GM23248 (cell line): Measurements from ENCODE around the gene BEST3.

Source experiments
- EZH2 ChIP-seq: fragments of 200-600 bp; sonication (generic); IDR thresholded peaks from 2 replicates; pipeline ENCODE4 v1.6.1; 2018; ENCODE audit warnings: antibody characterized with exemption, mild to moderate bottlenecking; ENCODE audit not compliant: insufficient read depth, poor library complexity, severe bottlenecking
- EZH2phosphoT487 ChIP-seq: fragments of 200-600 bp; sonication (generic); IDR thresholded peaks from 2 replicates; pipeline ENCODE4 v1.6.1; 2018; ENCODE audit warnings: antibody characterized with exemption, moderate library complexity, mild to moderate bottlenecking, low read depth; ENCODE audit not compliant: insufficient read depth

DNA sequence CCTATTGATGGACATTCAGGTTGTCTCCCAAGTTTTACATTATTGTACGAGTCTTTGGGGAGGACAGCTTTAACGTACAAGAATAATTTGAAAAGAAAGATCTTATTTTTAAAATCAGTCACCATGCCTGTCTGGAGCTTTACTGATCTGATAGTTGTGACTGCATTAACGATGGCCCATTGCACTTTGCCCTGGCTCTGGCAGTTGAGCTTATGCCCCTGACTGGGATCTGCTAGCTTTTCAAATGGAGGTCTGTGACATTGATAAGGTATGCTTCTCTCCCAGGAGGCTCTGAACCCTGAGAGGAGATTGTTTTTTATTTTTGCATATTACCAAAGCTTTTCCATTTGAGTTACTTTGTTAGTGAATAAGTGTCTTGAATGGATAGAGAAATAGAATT is 21.6 kb upstream of the BEST3 start:
- no peak for TF ChIP-seq EZH2
- no peak for TF ChIP-seq EZH2phosphoT487
